Osteocyte (in vitro differentiated cells): Measurements from ENCODE around the gene EXOC6B. TPM values are rescaled to one million over a fixed set of nuclear protein-coding genes. Genes with fewer than 3 reads are reported as not detected.

Source experiments
- DNase-seq: peaks from one replicate; pipeline ENCODE4 v3.0.0; 2021; ENCODE audit warnings: mixed read lengths; ENCODE audit not compliant: unreplicated experiment; ENCODE audit errors: extremely low spot score
- H3K27ac Mint-ChIP-seq: one replicate; pipeline ENCODE4 v1.8.0; 2021; ENCODE audit warnings: mild to moderate bottlenecking, mixed read lengths; ENCODE audit not compliant: unreplicated experiment
- H3K27me3 Mint-ChIP-seq: one replicate; pipeline ENCODE4 v1.8.0; 2021; ENCODE audit warnings: mixed read lengths; ENCODE audit not compliant: unreplicated experiment
- H3K36me3 Mint-ChIP-seq: one replicate; pipeline ENCODE4 v1.8.0; 2021; ENCODE audit warnings: mixed read lengths; ENCODE audit not compliant: unreplicated experiment
- H3K4me1 Mint-ChIP-seq: one replicate; pipeline ENCODE4 v1.8.0; 2021; ENCODE audit warnings: mixed read lengths; ENCODE audit not compliant: unreplicated experiment
- H3K4me3 Mint-ChIP-seq: one replicate; pipeline ENCODE4 v1.8.0; 2021; ENCODE audit warnings: mild to moderate bottlenecking, moderate library complexity, mixed read lengths; ENCODE audit not compliant: unreplicated experiment
- H3K9me3 Mint-ChIP-seq: one replicate; pipeline ENCODE4 v1.8.0; 2021; ENCODE audit warnings: mixed read lengths; ENCODE audit not compliant: unreplicated experiment
- total RNA-seq: library from RNA; stranded (reverse); gene quantifications from 2 replicates; pipeline ENCODE4 v1.2.1, GENCODE V29; 2021
- TF ChIP-seq, protein P1 (sequence below): fragments of 200-600 bp; sonication (generic); IDR thresholded peaks from 2 replicates; pipeline ENCODE4 v1.5.0; 2021; ENCODE audit warnings: antibody characterized with exemption, mild to moderate bottlenecking, moderate library complexity

The EXOC6B gene
- total RNA-seq, 1 donor from 2014 or later: 33.8 TPM

DNA sequence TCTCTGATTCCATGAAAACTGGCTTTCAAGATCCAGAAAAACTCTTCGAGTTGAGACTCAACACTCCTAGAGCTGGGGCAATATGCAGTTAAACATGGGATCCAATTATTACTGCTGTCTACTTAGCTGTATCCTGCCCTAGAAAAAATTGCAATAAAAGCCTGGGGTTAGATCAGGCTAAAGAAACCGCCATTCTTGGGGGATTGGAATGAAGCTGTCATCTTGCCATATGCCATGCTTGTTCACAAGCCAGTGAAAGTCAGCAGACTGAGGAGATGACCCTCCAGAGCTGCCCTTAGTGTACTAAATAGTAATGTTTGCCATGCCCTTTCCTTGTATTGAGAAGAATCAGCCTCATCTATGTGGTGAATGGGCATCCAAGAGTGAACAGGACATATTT, 647.3 kb downstream of the EXOC6B start:
- H3K4me3 Mint-ChIP-seq: no peak overlapping the region
- H3K4me1 Mint-ChIP-seq: peaks cover 7% of the 10 kb centered on the region
- no peaks in the 10 kb centered on the region for H3K9me3 Mint-ChIP-seq
- no peak overlapping the region for H3K27ac Mint-ChIP-seq
- no peak for DNase-seq
- TF ChIP-seq, protein P1, sequence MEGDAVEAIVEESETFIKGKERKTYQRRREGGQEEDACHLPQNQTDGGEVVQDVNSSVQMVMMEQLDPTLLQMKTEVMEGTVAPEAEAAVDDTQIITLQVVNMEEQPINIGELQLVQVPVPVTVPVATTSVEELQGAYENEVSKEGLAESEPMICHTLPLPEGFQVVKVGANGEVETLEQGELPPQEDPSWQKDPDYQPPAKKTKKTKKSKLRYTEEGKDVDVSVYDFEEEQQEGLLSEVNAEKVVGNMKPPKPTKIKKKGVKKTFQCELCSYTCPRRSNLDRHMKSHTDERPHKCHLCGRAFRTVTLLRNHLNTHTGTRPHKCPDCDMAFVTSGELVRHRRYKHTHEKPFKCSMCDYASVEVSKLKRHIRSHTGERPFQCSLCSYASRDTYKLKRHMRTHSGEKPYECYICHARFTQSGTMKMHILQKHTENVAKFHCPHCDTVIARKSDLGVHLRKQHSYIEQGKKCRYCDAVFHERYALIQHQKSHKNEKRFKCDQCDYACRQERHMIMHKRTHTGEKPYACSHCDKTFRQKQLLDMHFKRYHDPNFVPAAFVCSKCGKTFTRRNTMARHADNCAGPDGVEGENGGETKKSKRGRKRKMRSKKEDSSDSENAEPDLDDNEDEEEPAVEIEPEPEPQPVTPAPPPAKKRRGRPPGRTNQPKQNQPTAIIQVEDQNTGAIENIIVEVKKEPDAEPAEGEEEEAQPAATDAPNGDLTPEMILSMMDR: no peak
- peaks cover 29% of the 10 kb centered on the region for H3K36me3 Mint-ChIP-seq
- H3K27me3 Mint-ChIP-seq: no peaks in the 10 kb centered on the region

- H3K9me3 Mint-ChIP-seq: no peaks in the 10 kb centered on the region
- TF ChIP-seq, protein P1: no peak
- no peaks in the 10 kb centered on the region for H3K27me3 Mint-ChIP-seq
- no peak overlapping the region for H3K4me3 Mint-ChIP-seq
- H3K4me1 Mint-ChIP-seq: peaks cover 7% of the 10 kb centered on the region
- no peak overlapping the region for H3K27ac Mint-ChIP-seq
- H3K36me3 Mint-ChIP-seq: peaks cover 27% of the 10 kb centered on the region
- no peak for DNase-seq
Observed at GRCh38 chr2:72176281-72176680, 649.6 kb downstream of the EXOC6B start.

- Mint-ChIP-seq H3K27me3 (no peaks in the 10 kb centered on the region), H3K36me3 (peaks cover 27% of the 10 kb centered on the region), H3K4me3 (no peak overlapping the region), H3K27ac (no peak overlapping the region), H3K9me3 (no peaks in the 10 kb centered on the region), H3K4me1 (peaks cover 7% of the 10 kb centered on the region)
- DNase-seq: no peak
- TF ChIP-seq, protein P1: no peak
Observed at GRCh38 chr2:72175636-72176035, 650.2 kb downstream of the EXOC6B start.

DNA sequence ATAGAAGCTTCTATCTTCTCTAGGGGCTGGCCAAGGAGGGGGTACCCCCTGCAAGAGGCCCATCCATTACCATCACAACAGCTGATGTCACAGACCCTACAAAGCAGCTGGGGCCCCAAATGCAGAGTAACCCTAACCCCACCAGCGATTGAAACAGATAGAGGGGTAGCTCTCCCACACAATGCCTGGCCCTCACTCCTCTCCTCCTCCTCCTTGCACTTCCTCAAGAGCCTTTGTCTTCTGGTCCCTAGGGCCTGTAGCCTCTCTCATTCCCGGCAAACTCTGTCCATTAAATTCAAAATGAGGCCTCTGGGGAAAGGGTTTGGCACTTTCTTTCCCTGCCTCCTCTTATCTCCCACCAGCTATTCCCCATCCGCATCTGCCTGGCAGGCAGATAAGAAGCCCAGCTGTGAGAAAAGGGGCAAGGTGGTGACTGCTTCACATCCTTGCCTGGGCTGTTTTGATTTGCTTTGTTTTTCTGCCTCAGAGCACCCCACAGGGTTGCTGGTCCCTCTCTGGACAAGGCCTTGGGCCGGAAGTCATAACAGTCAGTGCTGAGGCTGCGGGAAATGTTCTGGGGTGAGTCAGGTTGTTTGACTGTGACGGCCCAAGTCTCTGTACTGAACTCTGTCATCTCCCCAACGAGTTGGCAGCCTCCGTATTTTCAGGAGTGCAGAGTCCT, 652.1 kb downstream of the EXOC6B start:
- Mint-ChIP-seq H3K4me3 (no peak overlapping the region), H3K27ac (no peak overlapping the region), H3K36me3 (peaks cover 21% of the 10 kb centered on the region), H3K9me3 (no peaks in the 10 kb centered on the region), H3K27me3 (no peaks in the 10 kb centered on the region), H3K4me1 (peaks cover 7% of the 10 kb centered on the region)
- TF ChIP-seq, protein P1: no peak
- DNase-seq: no peak

DNA sequence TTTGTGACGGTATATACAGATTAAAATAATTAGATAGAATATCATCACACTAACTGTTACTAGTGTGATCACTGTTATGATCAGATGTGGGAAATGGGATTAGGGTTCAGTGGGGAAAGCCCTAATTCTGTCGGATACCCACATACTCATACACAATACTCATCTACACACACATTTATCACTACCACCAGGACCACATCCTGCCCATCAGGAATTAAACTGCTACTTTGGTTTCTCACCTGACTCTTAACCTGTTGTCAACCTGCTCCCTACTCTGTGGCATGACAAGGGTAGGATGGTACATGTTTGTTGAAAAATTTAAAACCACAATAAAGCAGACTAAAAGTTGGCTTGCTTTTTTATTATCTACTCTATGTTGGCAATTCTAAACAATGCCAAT, 653.4 kb downstream of the EXOC6B start:
- Mint-ChIP-seq H3K4me3 (no peak overlapping the region), H3K27ac (no peak overlapping the region), H3K27me3 (no peaks in the 10 kb centered on the region), H3K36me3 (peaks cover 15% of the 10 kb centered on the region), H3K4me1 (peaks cover 7% of the 10 kb centered on the region), H3K9me3 (peaks cover 3% of the 10 kb centered on the region)
- TF ChIP-seq, protein P1: no peak
- no peak for DNase-seq
